ENCODE results near the gene VPS36. TPM values are rescaled to one million over a fixed set of nuclear protein-coding genes. Genes with fewer than 3 reads are reported as not detected.

VPS36 gene
- total RNA-seq, 4 donors from 2014 or later, result 59.9 to 87.8 (median 66.4) TPM

- Histone ChIP-seq H3K36me3 (no peaks in the 10 kb centered on the region), H3K4me1 (peaks cover 13 to 20% of the 10 kb centered on the region in 2 donors), H3K27ac (no peak overlapping the region), H3K9me3 (no peaks in the 10 kb centered on the region), H3K27me3 (no peaks in the 10 kb centered on the region), H3K4me3 (replicated peaks in 1 of 3) (no peak overlapping the region)
- TF ChIP-seq POLR2A (IDR thresholded peaks at IDR 0.05) (no peak), CTCF (IDR thresholded peaks at IDR 0.05) (no peak)
- no peak for DNase-seq
- intact Hi-C loops (cut with DNase I), result no loop called here
- WGBS, 2 donors, result 82 to 83% methylated on average over 5 of the region's 5 CpGs
Observed at GRCh38 chr13:52447815-52448552, 2.5 kb downstream of the VPS36 start.

- WGBS, 2 donors, result 77 to 81% methylated on average over 2 of the region's 2 CpGs
- Histone ChIP-seq H3K36me3 (no peaks in the 10 kb centered on the region), H3K27ac (no peak overlapping the region), H3K27me3 (no peaks in the 10 kb centered on the region), H3K9me3 (no peaks in the 10 kb centered on the region), H3K4me3 (replicated peaks in 1 of 3) (no peak overlapping the region), H3K4me1 (peaks cover 13 to 20% of the 10 kb centered on the region in 2 donors)
- TF ChIP-seq CTCF (IDR thresholded peaks at IDR 0.05) (no peak), POLR2A (IDR thresholded peaks at IDR 0.05) (no peak)
- DNase-seq, result no peak
- intact Hi-C loops (cut with DNase I), result no loop called here
Observed at GRCh38 chr13:52447354-52447753, 3.1 kb downstream of the VPS36 start.

GRCh38 chr13:52446265-52446664 is 4.2 kb downstream of the VPS36 start:
- no peak for DNase-seq
- Histone ChIP-seq H3K27ac (no peak overlapping the region), H3K27me3 (no peaks in the 10 kb centered on the region), H3K4me1 (peaks cover 13 to 20% of the 10 kb centered on the region in 2 donors), H3K36me3 (peaks cover 0 to 8% of the 10 kb centered on the region in 2 donors), H3K9me3 (no peaks in the 10 kb centered on the region), H3K4me3 (replicated peaks in 1 of 3) (no peak overlapping the region)
- 92 to 96% methylated on average over 1 of the region's 1 CpG for WGBS, 2 donors
- TF ChIP-seq CTCF (IDR thresholded peaks at IDR 0.05) (no peak), POLR2A (IDR thresholded peaks at IDR 0.05) (no peak)
- intact Hi-C loops (cut with DNase I), result no loop called here

GRCh38 chr13:52432456-52432855 is 18.0 kb downstream of the VPS36 start:
- no peak overlapping the region for H3K27ac ChIP-seq
- no peak for DNase-seq
- intact Hi-C loops (cut with DNase I), result no loop called here
- H3K9me3 ChIP-seq, result no peaks in the 10 kb centered on the region
- no peak for TF ChIP-seq CTCF (IDR thresholded peaks at IDR 0.05)
- TF ChIP-seq POLR2A (IDR thresholded peaks at IDR 0.05), result no peak
- H3K27me3 ChIP-seq, result no peaks in the 10 kb centered on the region
- H3K36me3 ChIP-seq, result peaks cover 16 to 34% of the 10 kb centered on the region in 2 donors
- H3K4me3 ChIP-seq (replicated peaks in 1 of 3), result no peak overlapping the region
- WGBS, 2 donors, result 95 to 96% methylated on average over 2 of the region's 2 CpGs
- no peaks in the 10 kb centered on the region for H3K4me1 ChIP-seq

GRCh38 chr13:52428295-52428694 is 22.1 kb downstream of the VPS36 start:
- DNase-seq, result no peak
- H3K4me3 ChIP-seq (replicated peaks in 1 of 3), result no peak overlapping the region
- no peak overlapping the region for H3K27ac ChIP-seq
- H3K27me3 ChIP-seq, result no peaks in the 10 kb centered on the region
- peaks cover 22 to 44% of the 10 kb centered on the region in 2 donors for H3K36me3 ChIP-seq
- intact Hi-C loops (cut with DNase I), result no loop called here
- TF ChIP-seq POLR2A (IDR thresholded peaks at IDR 0.05) (no peak), CTCF (IDR thresholded peaks at IDR 0.05) (no peak)
- no peaks in the 10 kb centered on the region for H3K9me3 ChIP-seq
- 87 to 88% methylated on average over 2 of the region's 2 CpGs for WGBS, 2 donors
- no peaks in the 10 kb centered on the region for H3K4me1 ChIP-seq

Data from thyroid gland (tissue), 4 donors.